Trophoblast cell (in vitro differentiated cells and primary cell): ENCODE results near the gene SNX25.
"Not testable (repeated sequence)": the region's sequence is repeated elsewhere in the genome, so short reads cannot be mapped to it uniquely, and the experiment has no call there.

Source experiments
- DNase-seq, 2 donors: peaks; one replicate each; pipeline ENCODE4 v3.0.0-alpha.2; 2016
- H2AFZ ChIP-seq: 2 replicates; pipeline ENCODE4 v1.6.1; 2013; ENCODE audit warnings: low read length, moderate library complexity, mild to moderate bottlenecking; ENCODE audit not compliant: insufficient read depth, poor library complexity
- H2AK5ac ChIP-seq: 2 replicates; pipeline ENCODE4 v1.6.1; 2013; ENCODE audit warnings: mild to moderate bottlenecking, low read length
- H2BK120ac ChIP-seq: 2 replicates; pipeline ENCODE4 v1.6.1; 2013; ENCODE audit warnings: low read length, mild to moderate bottlenecking, moderate library complexity; ENCODE audit not compliant: insufficient read depth, poor library complexity
- H2BK12ac ChIP-seq: 2 replicates; pipeline ENCODE4 v1.6.1; 2013; ENCODE audit warnings: mild to moderate bottlenecking, low read length, moderate library complexity
- H2BK5ac ChIP-seq: 2 replicates; pipeline ENCODE4 v1.6.1; 2013; ENCODE audit warnings: low read length, low read depth, moderate library complexity, mild to moderate bottlenecking; ENCODE audit not compliant: poor library complexity
- H3K14ac ChIP-seq: 2 replicates; pipeline ENCODE4 v1.6.1; 2013; ENCODE audit warnings: mild to moderate bottlenecking, low read length
- H3K18ac ChIP-seq: 2 replicates; pipeline ENCODE4 v1.6.1; 2013; ENCODE audit warnings: mild to moderate bottlenecking, low read length
- H3K23ac ChIP-seq: 2 replicates; pipeline ENCODE4 v1.6.1; 2013; ENCODE audit warnings: low read length
- H3K27ac ChIP-seq: 2 replicates; pipeline ENCODE4 v1.5.1; 2013; ENCODE audit warnings: low read depth, mild to moderate bottlenecking, inconsistent platforms, low read length, moderate library complexity
- H3K27me3 ChIP-seq: 2 replicates; pipeline ENCODE4 v1.6.1; 2013; ENCODE audit warnings: inconsistent platforms, mild to moderate bottlenecking, low read length, moderate library complexity; ENCODE audit not compliant: insufficient read depth
- H3K36me3 ChIP-seq, 2 experiments: 1 replicate in 1 of 2; 2 replicates in 1 of 2; pipeline ENCODE4 v1.6.1; 2013; ENCODE audit warnings: low read length in 2 of 2, mild to moderate bottlenecking in 2 of 2, moderate library complexity in 1 of 2; ENCODE audit not compliant: insufficient read depth in 2 of 2, control insufficient read depth in 1 of 2
- H3K4ac ChIP-seq: 2 replicates; pipeline ENCODE4 v1.6.1; 2013; ENCODE audit warnings: low read depth, mild to moderate bottlenecking, low read length, moderate library complexity
- H3K4me1 ChIP-seq, 2 experiments: 1 replicate in 1 of 2; 2 replicates in 1 of 2; pipeline ENCODE4 v1.6.1; 2013; ENCODE audit warnings: low read length in 2 of 2, mild to moderate bottlenecking in 2 of 2, moderate library complexity in 1 of 2; ENCODE audit not compliant: insufficient read depth in 2 of 2, control insufficient read depth in 1 of 2
- H3K4me2 ChIP-seq: 2 replicates; pipeline ENCODE4 v1.6.1; 2013; ENCODE audit warnings: inconsistent platforms, mild to moderate bottlenecking, low read length, moderate library complexity
- H3K4me3 ChIP-seq: 2 replicates; pipeline ENCODE4 v1.5.1; 2013; ENCODE audit warnings: mild to moderate bottlenecking, low read depth, low read length, inconsistent platforms
- H3K79me1 ChIP-seq: one replicate; pipeline ENCODE4 v1.6.1; 2013; ENCODE audit warnings: low read length
- H3K79me2 ChIP-seq: 2 replicates; pipeline ENCODE4 v1.6.1; 2013; ENCODE audit warnings: low read length, mild to moderate bottlenecking; ENCODE audit not compliant: control insufficient read depth, insufficient read depth, poor library complexity
- H3K9ac ChIP-seq: 2 replicates; pipeline ENCODE4 v1.6.1; 2013; ENCODE audit warnings: mild to moderate bottlenecking, low read length
- H3K9me3 ChIP-seq: 2 replicates; pipeline ENCODE4 v1.6.1; 2013; ENCODE audit warnings: low read depth, mild to moderate bottlenecking, control low read depth, inconsistent platforms, low read length; ENCODE audit not compliant: insufficient read depth
- H4K12ac ChIP-seq: 2 replicates; pipeline ENCODE4 v1.6.1; 2013; ENCODE audit warnings: low read depth, mild to moderate bottlenecking, low read length, moderate library complexity
- H4K8ac ChIP-seq: 2 replicates; pipeline ENCODE4 v1.6.1; 2013; ENCODE audit warnings: low read depth, mild to moderate bottlenecking, low read length, moderate library complexity
- H4K91ac ChIP-seq: one replicate; pipeline ENCODE4 v1.6.1; 2013; ENCODE audit warnings: low read depth, mild to moderate bottlenecking, low read length, moderate library complexity
- WGBS: extraction: QIAGEN DNeasy Blood & Tissue Kit; methylation state at CpG from one replicate; pipeline ENCODE4 v1.1.7; 2013; ENCODE audit warnings: missing lambda C conversion rate; ENCODE audit not compliant: insufficient read length, insufficient coverage; ENCODE audit errors: extremely low coverage; 5-methylcytosine and 5-hydroxymethylcytosine counted together

Gene SNX25

GRCh38 chr4:185207466-185207865 lies 1.9 kb upstream of the SNX25 start:
- Histone ChIP-seq H2AFZ (no peak overlapping the region), H3K27me3 (no peaks in the 10 kb centered on the region), H3K4me3 (no peak overlapping the region), H4K91ac (no peak overlapping the region), H3K79me2 (peaks cover 15% of the 10 kb centered on the region), H3K27ac (no peak overlapping the region), H3K36me3 (no peaks in the 10 kb centered on the region), H4K12ac (no peak overlapping the region), H3K9ac (no peak overlapping the region), H2BK120ac (no peak overlapping the region), H3K14ac (no peak overlapping the region), H3K18ac (no peak overlapping the region), H2AK5ac (no peak overlapping the region), H4K8ac (no peak overlapping the region), H2BK5ac (no peak overlapping the region), H3K4me2 (no peak overlapping the region), H3K23ac (no peak overlapping the region), H3K9me3 (no peaks in the 10 kb centered on the region), H3K4me1 (peaks cover 3 to 11% of the 10 kb centered on the region in 2 experiments), H3K79me1 (peaks cover 15% of the 10 kb centered on the region), H2BK12ac (no peak overlapping the region), H3K4ac (no peak overlapping the region)
- no peak for DNase-seq
- no CpG with 5 or more reads among the region's 5 CpGs for WGBS

GRCh38 chr4:185209852-185210101 lies 379 bp downstream of the SNX25 start:
- H4K91ac ChIP-seq, result peak overlapping the region; percentile 78
- H3K27ac ChIP-seq, result peak overlapping the region; percentile 51
- not testable (repeated sequence) for H3K9me3 ChIP-seq, H3K79me1 ChIP-seq, H3K79me2 ChIP-seq, DNase-seq, H3K36me3 ChIP-seq, H3K27me3 ChIP-seq, H3K23ac ChIP-seq, H3K4me1 ChIP-seq, H2AK5ac ChIP-seq
- H3K14ac ChIP-seq, result peak overlapping the region; percentile 81
- WGBS, result no CpG with 5 or more reads among the region's 39 CpGs
- peak overlapping the region; percentile 99 for H3K4me2 ChIP-seq
- H4K8ac ChIP-seq, result peak overlapping the region; percentile 62
- peak overlapping the region; percentile 65 for H2BK12ac ChIP-seq
- peak overlapping the region; percentile 68 for H2BK5ac ChIP-seq
- H3K4ac ChIP-seq, result peak overlapping the region; percentile 52
- peak overlapping the region; percentile 55 for H4K12ac ChIP-seq
- H3K9ac ChIP-seq, result peak overlapping the region; percentile 54
- peak overlapping the region; percentile 88 for H2AFZ ChIP-seq
- H2BK120ac ChIP-seq, result peak overlapping the region; percentile 80
- peak overlapping the region; percentile 80 for H3K4me3 ChIP-seq
- H3K18ac ChIP-seq, result peak overlapping the region; percentile 91

- no CpG with 5 or more reads among the region's 84 CpGs for WGBS
Measured at GRCh38 chr4:185210102-185210981, 944 bp downstream of the SNX25 start.

GRCh38 chr4:185211035-185211434 lies 1.6 kb downstream of the SNX25 start:
- peaks cover 6% of the 10 kb centered on the region for H3K79me1 ChIP-seq
- WGBS, result no CpG with 5 or more reads among the region's 5 CpGs

More at GRCh38 chr4:185210102-185210981, 944 bp downstream of the SNX25 start:
- DNase-seq, result peak; percentile 41 to 66
- Histone ChIP-seq H3K79me2 (peaks cover 8% of the 10 kb centered on the region), H2AK5ac (no peak overlapping the region), H3K14ac (peak overlapping the region; percentile 8), H2BK120ac (peak overlapping the region; percentile 80), H4K8ac (peak overlapping the region; percentile 3), H3K79me1 (peaks cover 6% of the 10 kb centered on the region), H3K4ac (peak overlapping the region; percentile 65), H3K18ac (peak overlapping the region; percentile 91), H3K9ac (peak overlapping the region; percentile 54), H2AFZ (peak overlapping the region; percentile 88), H3K4me1 (peaks cover 3% of the 10 kb centered on the region in 2 experiments), H3K9me3 (no peaks in the 10 kb centered on the region), H3K4me2 (peak overlapping the region; percentile 99), H3K27me3 (no peaks in the 10 kb centered on the region), H3K36me3 (no peaks in the 10 kb centered on the region), H4K91ac (peak overlapping the region; percentile 78), H4K12ac (peak overlapping the region; percentile 55), H3K27ac (peak overlapping the region; percentile 51), H3K23ac (no peak overlapping the region), H2BK12ac (peak overlapping the region; percentile 65), H2BK5ac (peak overlapping the region; percentile 68), H3K4me3 (peak overlapping the region; percentile 80)

More at GRCh38 chr4:185211035-185211434, 1.6 kb downstream of the SNX25 start:
- no peak overlapping the region for H4K12ac ChIP-seq
- no peak overlapping the region for H4K8ac ChIP-seq
- H3K4me2 ChIP-seq, result peak overlapping the region; percentile 99
- no peak overlapping the region for H3K4me3 ChIP-seq
- no peaks in the 10 kb centered on the region for H3K36me3 ChIP-seq
- H3K14ac ChIP-seq, result no peak overlapping the region
- no peak overlapping the region for H2BK12ac ChIP-seq
- no peak overlapping the region for H2AK5ac ChIP-seq
- no peak overlapping the region for H2AFZ ChIP-seq
- peak overlapping the region; percentile 65 for H3K4ac ChIP-seq
- H2BK120ac ChIP-seq, result no peak overlapping the region
- peaks cover 8% of the 10 kb centered on the region for H3K79me2 ChIP-seq
- H3K9ac ChIP-seq, result no peak overlapping the region
- H4K91ac ChIP-seq, result no peak overlapping the region
- no peaks in the 10 kb centered on the region for H3K27me3 ChIP-seq
- H3K27ac ChIP-seq, result no peak overlapping the region
- no peak overlapping the region for H2BK5ac ChIP-seq
- no peaks in the 10 kb centered on the region for H3K9me3 ChIP-seq
- no peak overlapping the region for H3K23ac ChIP-seq
- no peak overlapping the region for H3K18ac ChIP-seq
- no peak for DNase-seq
- H3K4me1 ChIP-seq, result peaks cover 3% of the 10 kb centered on the region in 2 experiments
